DMS114 treated with DMSO at 0.1 percent for 48 hours (cell line): ENCODE results near the gene PSMD6.

Source experiments
- DNase-seq: peaks from one replicate; lab custom pipeline; 2025; ENCODE audit not compliant: unreplicated experiment; lab: John Stamatoyannopoulos, UW

PSMD6 gene

DNA sequence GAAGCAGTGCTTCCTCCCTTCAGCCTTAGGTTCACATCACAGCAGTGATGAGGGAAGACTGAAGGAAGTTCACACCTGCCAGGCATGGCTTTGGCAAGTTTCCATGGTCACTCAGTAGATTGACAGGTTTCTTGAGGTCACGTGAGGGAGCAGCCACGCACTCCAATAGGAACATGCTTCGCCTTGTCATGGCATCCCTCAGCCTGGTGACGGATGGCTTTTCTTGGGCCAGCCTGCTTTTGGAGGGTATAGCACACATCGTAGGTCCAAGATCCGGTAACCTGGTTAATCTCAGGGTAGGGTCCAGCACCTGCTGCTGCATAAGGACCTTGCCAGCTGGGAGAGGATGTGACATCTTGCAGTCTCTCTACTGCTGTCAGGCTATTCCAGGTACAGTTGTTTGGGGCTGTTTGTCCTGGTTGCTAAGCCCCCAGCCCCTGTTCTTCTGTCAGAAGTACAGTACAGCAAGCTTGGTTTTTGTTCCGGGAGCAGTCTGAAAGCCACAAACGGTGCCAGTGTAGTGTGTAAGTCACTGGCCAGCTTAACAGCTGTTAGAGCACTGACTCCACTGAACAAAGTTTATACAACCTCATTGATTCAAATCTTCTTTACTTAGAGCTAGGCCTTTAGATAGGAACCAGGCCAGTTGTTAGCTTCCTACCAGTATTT, 42.3 kb downstream of the PSMD6 start:
- DNase-seq, result no peak

DNA sequence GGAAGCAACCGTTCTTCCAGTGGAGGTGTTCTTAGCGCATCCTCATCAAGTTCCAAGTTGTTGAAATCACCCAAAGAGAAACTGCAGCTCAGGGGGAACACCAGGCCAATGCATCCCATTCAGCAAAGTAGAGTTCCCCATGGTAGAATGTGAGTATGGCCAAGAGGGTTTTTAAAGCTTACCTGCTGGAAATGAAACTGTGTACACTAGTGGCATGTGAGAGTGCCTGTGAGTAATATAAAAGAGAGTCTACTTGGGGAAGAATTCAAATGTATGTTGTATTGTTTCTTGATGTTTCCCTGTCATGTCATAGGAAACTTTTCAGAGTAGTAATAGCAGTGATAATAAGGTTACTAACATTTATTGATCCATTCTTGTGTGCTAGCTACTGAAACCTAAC, 43.3 kb downstream of the PSMD6 start:
- no peak for DNase-seq

DNA sequence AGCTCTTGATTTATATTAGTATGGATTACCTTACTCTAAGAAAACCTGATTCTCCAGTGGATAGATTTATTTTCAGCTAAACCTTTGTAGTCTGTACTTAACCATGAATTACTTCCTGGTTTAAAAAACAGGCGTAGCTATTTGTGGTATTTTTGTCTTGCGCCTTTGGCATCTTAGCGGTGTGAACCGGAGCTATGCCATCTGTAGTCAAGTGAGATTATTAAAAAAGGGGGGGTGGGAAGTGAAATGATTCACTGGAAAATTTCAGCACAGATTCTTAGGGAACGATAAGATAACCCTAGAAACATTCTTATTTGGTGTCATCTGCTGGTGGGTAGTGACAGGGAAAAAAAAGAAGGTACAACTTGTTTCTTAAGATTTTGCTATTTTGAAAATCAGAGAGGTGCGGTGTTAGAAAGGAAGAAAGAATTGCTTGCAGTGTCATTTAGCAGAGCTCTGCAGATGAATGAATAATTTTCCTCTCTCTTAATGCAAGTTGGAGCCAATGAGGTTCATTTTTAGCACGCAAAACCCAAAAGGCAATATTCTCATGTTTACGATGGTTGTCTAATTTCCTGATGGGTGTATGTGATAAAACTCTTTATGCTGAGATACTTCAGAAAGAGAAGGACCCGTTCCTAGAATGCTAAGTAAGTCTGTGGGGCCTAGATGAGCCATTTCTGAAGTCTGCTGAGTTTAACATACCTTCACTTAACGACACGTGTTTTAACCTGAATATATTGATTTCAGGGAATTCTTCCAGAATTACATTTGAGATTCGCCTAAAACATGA, 44.0 kb downstream of the PSMD6 start:
- no peak for DNase-seq

DNA sequence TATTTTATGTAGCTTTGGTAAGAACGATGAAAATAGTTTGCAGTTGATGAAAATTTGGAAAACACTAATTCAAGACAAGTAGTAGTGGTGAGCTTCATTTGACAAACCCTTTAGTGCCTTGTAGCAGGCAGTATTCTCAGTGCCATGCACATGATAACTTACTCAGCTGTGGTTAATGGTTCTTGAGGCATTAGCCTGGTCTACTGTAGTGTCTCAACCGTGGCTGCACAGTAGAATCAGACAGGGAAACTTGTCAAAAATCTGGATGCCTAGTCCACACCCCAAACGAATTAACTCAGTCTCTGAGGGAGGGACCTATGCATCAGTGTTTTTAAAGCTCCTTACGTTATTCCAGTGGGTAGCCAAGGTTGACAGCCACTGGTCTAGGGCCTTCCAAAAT, 45.4 kb downstream of the PSMD6 start:
- no peak for DNase-seq

DNA sequence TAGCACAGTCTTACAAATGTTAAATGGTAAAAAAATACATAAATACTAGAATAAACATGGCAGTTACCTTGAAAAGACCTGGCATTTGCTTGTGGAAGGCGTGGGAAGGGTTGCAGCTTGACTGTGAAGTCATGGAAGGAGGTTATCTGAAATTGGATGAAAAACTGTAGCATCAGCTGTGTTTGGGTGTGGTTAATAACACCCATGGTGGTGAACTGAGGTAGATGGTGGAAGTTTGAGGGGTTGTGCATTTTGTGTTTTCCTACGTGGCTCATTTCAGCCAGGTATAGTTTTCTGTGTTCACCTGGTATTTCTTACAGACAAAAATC, 46.5 kb downstream of the PSMD6 start:
- no peak for DNase-seq

DNA sequence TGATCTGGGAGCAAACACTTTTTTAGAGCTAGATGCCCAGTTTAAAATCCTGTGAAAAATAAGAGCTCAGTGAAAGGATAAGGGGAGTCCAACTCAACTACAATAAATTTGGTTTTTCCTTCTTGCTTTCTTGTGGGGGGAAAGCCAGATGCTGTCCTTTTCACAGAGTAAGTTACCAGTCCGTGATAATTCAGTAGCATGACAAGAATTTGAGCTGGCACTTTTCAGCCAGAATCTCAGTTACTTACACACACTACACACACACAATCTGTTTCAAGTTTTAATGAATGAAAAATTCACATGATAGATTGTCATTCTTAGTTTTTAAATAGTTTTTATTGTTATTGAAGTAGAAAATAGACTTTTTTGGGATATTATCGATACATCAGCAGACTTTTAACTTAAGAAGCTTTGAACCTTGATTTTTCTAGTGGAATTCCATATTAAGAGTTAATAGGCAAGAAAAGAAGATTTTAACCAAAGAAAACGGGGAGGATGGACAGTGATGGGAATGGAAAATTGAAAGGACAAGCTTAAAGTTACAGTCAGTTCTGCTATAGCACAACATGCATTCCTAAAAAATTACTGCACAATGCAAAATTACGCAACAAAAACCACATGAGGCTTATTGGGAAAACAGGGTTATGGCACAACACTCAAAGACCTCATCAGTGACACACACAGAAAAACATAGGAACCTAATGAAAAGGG, 47.0 kb downstream of the PSMD6 start:
- DNase-seq, result no peak

DNA sequence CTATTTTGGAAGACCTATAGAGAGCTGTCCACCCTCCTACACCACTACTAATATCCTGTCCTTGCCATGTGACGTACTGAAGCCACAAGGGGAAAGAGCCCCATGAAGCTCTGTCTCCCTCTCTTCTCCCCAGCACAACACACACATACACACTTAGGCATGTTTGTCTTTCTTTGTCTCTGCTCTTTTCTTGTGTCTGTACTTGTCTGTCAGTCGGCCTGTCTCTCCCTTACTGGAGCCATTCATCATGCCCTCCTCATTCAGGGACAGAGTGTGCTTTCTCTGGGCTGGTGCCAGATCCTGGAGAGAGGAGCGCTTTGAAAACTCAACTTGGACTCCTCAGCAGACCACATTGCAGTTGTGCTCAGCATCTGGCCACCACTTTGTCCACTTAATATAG, 47.6 kb downstream of the PSMD6 start:
- DNase-seq, result no peak

DNA sequence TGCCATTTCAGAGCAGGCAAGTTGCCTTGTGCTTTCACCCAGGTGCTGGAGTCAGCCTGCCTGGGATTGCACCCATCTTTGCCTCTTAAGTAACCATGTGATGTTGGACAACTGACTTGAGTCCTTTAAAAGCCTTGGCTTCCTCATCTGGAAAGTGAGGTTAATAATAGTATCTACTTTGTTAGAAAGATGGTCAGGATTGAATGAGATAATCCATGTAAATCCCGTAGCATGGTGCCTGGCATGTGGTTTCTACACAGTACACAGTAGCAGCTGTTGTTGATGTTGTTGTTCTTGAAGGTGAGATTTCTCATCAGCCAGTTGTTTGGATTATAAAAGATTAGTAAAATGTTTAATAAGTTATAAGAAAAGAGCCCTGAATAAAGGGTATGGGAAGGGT, 48.8 kb downstream of the PSMD6 start:
- DNase-seq, result no peak

DNA sequence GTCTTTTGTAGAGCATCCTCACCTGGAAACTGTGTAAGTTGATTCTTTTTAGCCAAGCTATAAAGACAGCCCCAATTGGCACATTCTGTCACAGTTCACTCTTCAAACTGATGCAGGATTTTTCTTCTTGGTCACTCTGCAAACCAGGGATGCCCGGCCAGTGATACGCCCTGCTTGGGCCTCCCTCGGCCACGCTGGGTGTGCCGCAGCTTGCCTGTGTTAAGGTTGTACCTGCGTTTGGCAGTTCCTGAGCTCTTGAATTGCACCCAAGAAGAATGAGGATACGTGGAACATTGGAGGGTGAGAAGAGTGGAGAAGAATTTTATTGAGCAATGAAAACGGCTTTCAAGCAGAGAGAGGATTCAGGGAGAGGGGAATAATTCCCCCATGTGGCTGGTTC, 49.9 kb downstream of the PSMD6 start:
- DNase-seq, result no peak

DNA sequence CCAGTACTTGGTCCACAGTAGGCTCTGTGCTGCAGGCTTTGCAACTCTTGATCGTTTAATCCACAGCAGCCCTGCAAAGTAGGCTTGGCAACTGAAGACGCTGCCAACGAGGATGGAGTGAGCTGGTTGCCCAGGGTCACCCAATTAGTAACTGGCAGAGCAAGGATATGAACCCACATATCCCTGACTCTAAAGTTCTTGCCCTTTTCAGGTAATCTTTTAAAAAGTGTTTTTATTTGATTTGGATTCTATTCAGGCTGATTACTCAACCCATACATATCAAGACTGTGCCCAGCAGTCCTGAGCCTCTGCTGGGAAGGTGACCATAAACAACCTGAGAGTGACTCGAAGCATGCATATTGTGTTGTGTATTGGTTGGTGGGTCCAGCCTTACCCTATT, 50.3 kb downstream of the PSMD6 start:
- no peak for DNase-seq

DNA sequence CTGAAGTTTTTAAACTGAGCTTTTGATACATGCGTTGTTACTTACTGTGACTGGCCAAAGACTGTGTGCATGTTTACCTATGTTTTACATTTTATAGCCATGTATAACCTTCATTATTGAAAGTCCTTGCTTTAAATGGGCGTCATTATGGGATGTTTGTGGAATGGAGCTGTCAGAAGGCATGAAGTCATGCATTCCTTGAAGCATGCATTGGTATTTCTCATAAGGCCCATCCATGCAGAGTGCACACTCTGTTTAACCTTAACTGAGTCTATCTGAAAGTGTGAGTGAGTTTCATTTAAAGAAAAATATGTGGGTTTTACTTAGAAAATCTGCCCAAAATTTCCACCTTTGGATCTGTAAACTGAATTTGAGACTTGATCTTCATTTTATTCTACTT, 51.1 kb downstream of the PSMD6 start:
- DNase-seq, result no peak

DNA sequence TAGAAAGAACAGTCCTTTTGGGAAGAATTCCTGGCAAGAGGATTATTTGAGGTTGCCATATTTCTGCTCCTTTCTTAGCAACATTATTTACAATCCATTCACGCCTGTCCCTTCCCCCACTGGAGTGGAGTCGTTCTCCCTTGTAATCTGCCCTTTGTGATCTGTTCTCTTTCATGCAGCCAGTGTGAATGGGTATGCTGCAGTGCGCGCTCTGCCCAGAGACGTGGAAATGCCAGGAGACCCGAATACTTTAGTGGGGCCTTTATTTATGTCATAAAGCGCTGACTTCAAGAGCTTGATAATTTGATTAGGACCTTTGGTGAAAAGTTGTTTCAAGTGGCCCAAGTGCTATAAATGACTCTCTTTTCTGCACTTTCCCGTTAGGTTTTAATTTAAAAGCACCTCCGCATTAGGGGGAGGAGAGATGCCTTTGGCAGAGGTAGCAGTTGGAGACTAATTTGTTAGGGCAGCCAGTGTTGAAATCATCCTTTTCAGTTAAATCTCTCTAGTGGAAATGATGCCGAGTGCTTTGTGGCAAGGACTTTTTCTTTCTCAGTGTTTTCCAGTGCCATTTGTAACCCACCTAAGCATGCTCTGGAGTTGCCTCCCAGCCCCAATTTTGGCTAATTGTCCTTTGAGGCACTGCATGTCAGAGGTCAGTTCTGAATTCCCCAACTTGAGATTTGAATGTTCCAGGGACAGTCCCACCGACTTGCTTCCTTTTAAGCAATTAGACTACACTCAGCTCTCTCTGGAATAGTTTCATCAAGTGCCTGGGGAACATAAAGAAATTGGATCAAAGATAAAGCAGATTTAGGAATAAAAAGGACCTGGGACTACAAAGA, 52.4 kb downstream of the PSMD6 start:
- DNase-seq, result no peak

DNA sequence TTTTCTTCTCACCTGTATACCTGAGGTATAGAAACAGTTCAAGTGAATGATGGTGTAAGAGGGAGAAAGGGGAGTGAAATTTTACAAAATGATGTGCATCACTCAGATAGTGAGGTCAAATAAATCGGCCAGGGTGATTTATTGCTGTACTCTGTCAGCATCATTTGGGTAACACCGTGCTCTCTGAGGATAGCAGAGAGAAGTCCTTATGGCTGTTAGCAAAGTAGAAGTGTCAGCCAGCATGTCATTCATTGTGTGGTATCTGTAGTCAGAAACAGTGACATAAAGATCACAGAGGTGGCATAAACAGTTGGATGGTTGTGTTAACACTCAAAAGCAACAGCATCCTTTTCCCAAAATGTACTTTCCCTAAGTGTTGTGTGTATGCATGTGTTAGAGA, 53.4 kb downstream of the PSMD6 start:
- DNase-seq, result no peak

DNA sequence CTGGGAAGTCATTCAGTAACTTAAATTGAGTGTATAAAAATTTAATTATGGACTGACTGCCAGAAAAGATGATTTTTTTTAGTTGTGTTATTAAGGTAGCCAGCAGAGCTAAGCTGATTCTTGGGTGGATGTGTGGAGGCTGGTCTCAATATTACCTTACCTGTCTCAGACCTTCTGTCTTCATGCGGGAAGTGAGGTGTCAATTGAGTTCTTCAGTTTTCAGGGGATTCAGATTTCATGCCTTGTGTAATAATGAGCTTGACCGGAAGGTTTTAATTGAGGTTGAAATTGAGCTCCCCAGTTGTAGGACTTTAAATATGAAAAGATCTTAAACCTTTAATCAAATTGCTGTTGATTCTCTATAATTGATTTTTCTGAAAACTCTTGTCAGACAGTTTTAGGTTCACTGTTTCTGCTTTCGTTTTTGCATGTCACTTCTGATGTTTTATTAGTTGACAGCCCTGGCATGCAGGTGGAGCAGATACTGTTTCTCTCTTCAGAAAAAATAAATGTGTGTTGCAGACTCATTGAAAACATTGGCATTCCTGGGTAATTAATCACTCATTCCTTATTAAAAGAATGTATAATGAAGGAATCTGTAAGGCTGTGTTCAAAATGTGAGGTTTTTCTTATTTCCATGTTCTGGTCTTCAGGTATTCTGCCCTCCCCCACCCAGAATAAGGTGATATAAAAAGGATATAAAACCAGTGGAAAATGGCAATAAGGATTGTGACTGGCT, 54.5 kb downstream of the PSMD6 start:
- no peak for DNase-seq

DNA sequence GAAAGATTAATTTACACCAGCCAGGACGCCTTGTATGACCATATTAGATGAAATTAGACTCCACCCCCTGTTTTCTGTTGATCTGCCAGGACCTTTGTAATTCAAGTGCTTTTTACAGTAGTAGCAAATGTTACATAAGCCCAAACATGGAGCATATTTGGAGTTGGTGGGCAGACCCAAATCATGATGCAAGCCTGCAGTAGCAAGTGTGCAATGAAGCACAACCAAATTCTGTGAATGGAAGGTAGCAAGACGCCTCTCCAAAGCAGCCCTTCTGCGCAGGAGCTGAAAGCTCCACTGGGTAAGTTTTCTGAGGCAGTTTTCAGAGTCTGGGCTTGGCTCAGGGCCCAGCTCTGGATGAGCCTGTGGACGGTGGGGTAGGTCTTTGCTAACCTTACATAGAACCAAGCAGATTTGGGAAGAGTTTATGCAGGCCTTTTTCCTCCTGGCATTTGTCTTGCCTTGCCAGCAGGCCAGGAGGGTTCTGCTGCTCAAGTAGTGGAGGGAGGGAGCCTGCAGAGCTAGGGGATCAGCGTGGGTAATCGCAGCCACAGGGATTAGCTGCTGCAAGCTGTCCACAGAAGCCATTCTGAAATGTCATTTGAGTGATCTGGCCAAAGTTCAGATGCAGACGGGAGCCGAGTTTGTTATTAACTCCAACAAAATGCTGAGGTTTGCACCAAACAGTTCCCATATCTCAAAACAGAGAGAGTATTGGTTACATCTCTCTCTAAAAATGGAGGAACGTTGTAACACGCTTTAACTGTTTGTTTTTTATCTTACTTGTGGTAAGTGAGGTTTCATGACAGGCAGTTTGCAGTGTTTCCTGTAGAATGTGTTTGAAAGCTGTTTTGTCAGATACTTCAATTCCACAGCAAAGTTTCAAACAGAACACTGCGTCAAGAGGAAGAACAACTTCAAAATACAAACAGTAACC, 55.4 kb downstream of the PSMD6 start:
- no peak for DNase-seq

DNA sequence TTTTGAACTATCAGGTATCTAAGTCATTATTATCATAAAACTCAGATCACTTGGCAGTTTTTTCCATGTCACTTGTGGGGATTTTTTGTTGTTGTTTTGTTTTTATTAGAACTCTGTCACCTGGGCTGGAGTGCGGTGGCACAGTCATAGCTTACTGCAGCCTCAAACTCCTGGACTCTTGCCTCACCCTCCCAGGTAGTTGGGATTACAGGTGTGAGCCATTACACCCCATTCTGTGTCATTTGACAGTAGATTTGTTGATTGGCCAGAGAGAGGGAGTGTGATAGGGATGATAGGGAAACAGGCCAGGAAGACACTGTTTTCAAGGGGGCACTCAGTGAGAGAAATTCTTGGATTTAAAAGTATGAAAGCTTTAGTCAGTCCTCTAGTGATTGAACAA, 56.4 kb downstream of the PSMD6 start:
- DNase-seq, result no peak

DNA sequence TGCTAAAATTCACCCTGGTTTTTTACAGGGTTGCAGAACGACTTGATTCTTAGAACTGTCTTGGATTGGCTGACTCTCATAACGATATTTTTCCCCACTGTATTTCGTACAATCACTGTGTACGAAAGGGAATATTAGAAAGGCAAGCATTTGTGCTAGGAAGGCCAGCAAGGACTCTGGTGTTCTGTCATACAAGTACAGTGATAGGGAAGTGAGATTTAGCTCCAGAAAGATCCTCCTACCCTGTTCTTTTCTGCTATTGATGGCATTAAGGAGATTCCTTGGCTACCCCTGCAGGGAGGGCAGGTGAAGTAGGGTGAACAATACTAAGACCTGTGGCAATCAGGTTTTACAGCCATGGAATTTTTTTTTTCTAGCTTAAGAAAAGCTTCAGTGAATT, 57.3 kb downstream of the PSMD6 start:
- no peak for DNase-seq

DNA sequence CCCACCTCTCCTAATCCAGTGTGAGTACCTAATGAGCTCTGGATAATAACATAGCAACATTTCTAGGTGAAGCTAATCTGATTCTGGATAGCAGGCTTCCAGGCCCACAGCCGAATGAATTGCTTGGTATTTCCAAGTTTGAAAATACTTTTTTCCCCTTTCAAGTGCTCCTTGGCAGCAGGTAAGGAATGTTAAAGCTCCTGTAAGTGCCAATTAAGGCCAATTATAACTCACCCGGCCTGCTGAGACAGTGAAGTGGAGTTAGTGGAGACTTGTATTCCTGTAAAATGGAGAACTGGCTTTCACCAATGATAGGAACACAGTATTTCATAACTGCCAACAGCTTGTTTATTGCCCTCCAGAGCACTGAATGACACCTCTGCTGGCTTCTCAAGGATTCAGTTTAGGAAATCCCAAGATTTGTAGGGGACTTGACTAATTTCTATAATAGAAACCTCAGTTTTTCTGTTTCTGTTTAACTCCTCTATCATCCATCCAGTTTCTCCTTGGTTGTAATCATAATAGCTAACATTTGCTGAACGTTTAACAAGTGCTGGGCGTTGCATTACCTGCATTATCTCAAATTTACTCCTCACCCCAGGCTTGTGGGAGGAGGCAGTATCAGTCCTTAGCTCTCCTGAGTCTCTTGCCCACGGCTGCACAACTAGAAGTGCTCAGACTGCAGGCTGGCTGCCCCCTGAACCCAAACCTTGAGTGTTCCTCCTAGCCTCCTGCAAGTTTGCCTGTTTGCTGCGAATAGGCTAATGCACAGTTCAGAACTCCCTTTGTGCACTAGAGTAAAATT, 58.4 kb downstream of the PSMD6 start:
- no peak for DNase-seq

DNA sequence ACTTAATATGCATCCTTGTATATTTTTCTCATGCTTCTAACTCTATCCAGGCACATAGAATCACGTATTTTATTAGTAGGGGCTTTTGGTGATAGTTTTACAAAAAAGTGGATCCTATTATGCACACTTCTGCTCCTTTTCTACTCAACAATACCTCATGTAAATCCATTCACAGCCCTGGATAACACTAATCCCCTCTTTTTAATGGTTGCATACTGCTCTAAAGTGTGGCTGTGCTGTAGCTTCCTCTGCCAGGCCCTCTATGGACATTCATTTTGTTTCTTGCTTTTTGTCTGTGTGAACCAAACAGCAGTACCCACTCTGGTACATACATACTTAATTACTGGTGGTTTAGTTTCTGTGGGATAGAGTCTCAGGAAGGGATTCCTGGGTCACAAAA, 59.8 kb downstream of the PSMD6 start:
- DNase-seq, result no peak
